Stimulated activated CD4-positive, alpha-beta T cell treated with anti-CD3 and anti-CD28 coated beads, TNF-alpha, amount 100 ng/mL, for 24 hours (primary cell): Measurements from ENCODE around the gene TSFM.
"Not testable (repeated sequence)": the region's sequence is repeated elsewhere in the genome, so short reads cannot be mapped to it uniquely, and the experiment has no call there.

Experiments
- DNase-seq, 3 experiments: peaks; one replicate each; pipeline ENCODE4 v3.0.0-alpha.2; 2020; ENCODE audit warnings: low read depth in 3 of 3

The TSFM gene

GRCh38 chr12:57762463-57762862, 20.1 kb upstream of the TSFM start:
- DNase-seq = no peak

- no peak for DNase-seq
Measured at GRCh38 chr12:57763881-57764661, 18.5 kb upstream of the TSFM start.

GRCh38 chr12:57764662-57765002, 18.0 kb upstream of the TSFM start:
- DNase-seq = no peak

GRCh38 chr12:57765003-57765697, 17.4 kb upstream of the TSFM start:
- DNase-seq = peak in 1 of 3 experiments; percentile 68

- no peak for DNase-seq
Measured at GRCh38 chr12:57765698-57766463, 16.7 kb upstream of the TSFM start.

- no peak for DNase-seq
Measured at GRCh38 chr12:57766464-57767304, 15.9 kb upstream of the TSFM start, which contains the start of gene CYP27B1. CYP27B1 (minus strand) TSS chr12:57767078; CDS start chr12:57767041, 37 bp downstream.

- DNase-seq = no peak
Measured at GRCh38 chr12:57767305-57767698, 15.3 kb upstream of the TSFM start.

- no peak for DNase-seq
Measured at GRCh38 chr12:57767876-57768275, 14.7 kb upstream of the TSFM start.

GRCh38 chr12:57769594-57769993, 13.0 kb upstream of the TSFM start:
- no peak for DNase-seq

- DNase-seq = no peak
Measured at GRCh38 chr12:57770734-57771133, 11.9 kb upstream of the TSFM start.

- peak; percentile 86 to 94 (median 87) for DNase-seq
Measured at GRCh38 chr12:57771236-57771872, 11.2 kb upstream of the TSFM start.

GRCh38 chr12:57771873-57772428, 10.6 kb upstream of the TSFM start, which contains the start of gene METTL1:
METTL1 (minus strand) TSS chr12:57772105; CDS start chr12:57772083, 22 bp downstream.
- peak; percentile 86 to 95 (median 92) for DNase-seq

GRCh38 chr12:57772429-57773322, 9.9 kb upstream of the TSFM start, which contains the start of gene EEF1AKMT3:
EEF1AKMT3 (plus strand) TSS chr12:57772614; CDS start chr12:57772725, 111 bp downstream.
- DNase-seq = peak in 1 of 3 experiments; percentile 36

- not testable (repeated sequence) for DNase-seq
Measured at GRCh38 chr12:57774634-57775033, 8.0 kb upstream of the TSFM start.

GRCh38 chr12:57775044-57775443, 7.5 kb upstream of the TSFM start:
- no peak for DNase-seq

GRCh38 chr12:57775563-57776246, 6.9 kb upstream of the TSFM start:
- DNase-seq = no peak

GRCh38 chr12:57776247-57776587, 6.4 kb upstream of the TSFM start:
- no peak for DNase-seq

- no peak for DNase-seq
Measured at GRCh38 chr12:57777367-57777766, 5.2 kb upstream of the TSFM start.

GRCh38 chr12:57777911-57778310, 4.7 kb upstream of the TSFM start:
- no peak for DNase-seq
